ENCODE measurements around the gene SIGLEC8.
A peak's percentile ranks its signal among the peaks of the same experiment; 100 is the strongest.
"Not testable (repeated sequence)": the region's sequence is repeated elsewhere in the genome, so short reads cannot be mapped to it uniquely, and the experiment has no call there.

Gene SIGLEC8

GRCh38 chr19:51473009-51473707, 14.9 kb upstream of the SIGLEC8 start:
- DNase-seq (ENCODE audit: low read depth in 2 of 2) = peak; percentile 77 to 85

- DNase-seq (ENCODE audit: low read depth in 2 of 2) = no peak
Measured at GRCh38 chr19:51472607-51473006, 14.4 kb upstream of the SIGLEC8 start.

GRCh38 chr19:51471527-51471926, 13.3 kb upstream of the SIGLEC8 start:
- no peak for DNase-seq (ENCODE audit: low read depth in 2 of 2)

GRCh38 chr19:51470966-51471365, 12.7 kb upstream of the SIGLEC8 start:
- no peak for DNase-seq (ENCODE audit: low read depth in 2 of 2)

- no peak for DNase-seq (ENCODE audit: low read depth in 2 of 2)
Measured at GRCh38 chr19:51469629-51470028, 11.4 kb upstream of the SIGLEC8 start.

GRCh38 chr19:51469162-51469561, 10.9 kb upstream of the SIGLEC8 start:
- no peak for DNase-seq (ENCODE audit: low read depth in 2 of 2)

GRCh38 chr19:51468545-51468920, 10.3 kb upstream of the SIGLEC8 start:
- no peak for DNase-seq (ENCODE audit: low read depth in 2 of 2)

GRCh38 chr19:51467864-51468544, 9.8 kb upstream of the SIGLEC8 start:
- DNase-seq (ENCODE audit: low read depth in 2 of 2) = no peak

- no peak for DNase-seq (ENCODE audit: low read depth in 2 of 2)
Measured at GRCh38 chr19:51466723-51467122, 8.5 kb upstream of the SIGLEC8 start.

- DNase-seq (ENCODE audit: low read depth in 2 of 2) = not testable (repeated sequence)
Measured at GRCh38 chr19:51463976-51464581, 5.8 kb upstream of the SIGLEC8 start.

GRCh38 chr19:51462681-51463080, 4.4 kb upstream of the SIGLEC8 start:
- DNase-seq (ENCODE audit: low read depth in 2 of 2) = no peak

GRCh38 chr19:51462276-51462675, 4.0 kb upstream of the SIGLEC8 start:
- no peak for DNase-seq (ENCODE audit: low read depth in 2 of 2)

GRCh38 chr19:51461723-51462161, 3.5 kb upstream of the SIGLEC8 start:
- DNase-seq (ENCODE audit: low read depth in 2 of 2) = no peak

- DNase-seq (ENCODE audit: low read depth in 2 of 2) = no peak
Measured at GRCh38 chr19:51460164-51460992, 2.1 kb upstream of the SIGLEC8 start.

GRCh38 chr19:51458899-51459505, 748 bp upstream of the SIGLEC8 start:
- no peak for DNase-seq (ENCODE audit: low read depth in 2 of 2)

GRCh38 chr19:51457351-51458013, 772 bp downstream of the SIGLEC8 start:
- no peak for DNase-seq (ENCODE audit: low read depth in 2 of 2)

GRCh38 chr19:51456541-51457290, 1.5 kb downstream of the SIGLEC8 start:
- DNase-seq (ENCODE audit: low read depth in 2 of 2) = no peak

GRCh38 chr19:51450730-51451307, 7.4 kb downstream of the SIGLEC8 start:
- peak in 1 of 2 donors; percentile 53 for DNase-seq (ENCODE audit: low read depth in 2 of 2)

- peak; percentile 45 to 60 for DNase-seq (ENCODE audit: low read depth in 2 of 2)
Measured at GRCh38 chr19:51448411-51449016, 9.7 kb downstream of the SIGLEC8 start.

GRCh38 chr19:51448011-51448410, 10.2 kb downstream of the SIGLEC8 start:
- DNase-seq (ENCODE audit: low read depth in 2 of 2) = no peak

All from stimulated activated CD8-positive, alpha-beta memory T cell treated with anti-CD3 and anti-CD28 coated beads, Interleukin-2, amount 100 ng/mL, for 48 hours (primary cell).